NCI-H128 (cell line): ENCODE data around the gene SLCO2A1.
"Not testable (repeated sequence)": the region's sequence is repeated elsewhere in the genome, so short reads cannot be mapped to it uniquely, and the experiment has no call there.

Experiments
- DNase-seq: peaks from one replicate; lab custom pipeline; 2025; ENCODE audit not compliant: unreplicated experiment; lab: John Stamatoyannopoulos, UW

Gene SLCO2A1

GRCh38 chr3:134029734-134030378, at the start of gene SLCO2A1:
Gene SLCO2A1, minus strand, starts transcription at chr3:134029925. Its CDS starts 123 bp downstream, at chr3:134029802.
- peak; percentile 56 for DNase-seq

GRCh38 chr3:134079111-134079547, 49.4 kb upstream of the SLCO2A1 start:
- no peak for DNase-seq

- no peak for DNase-seq
These were observed 48.6 kb upstream of the SLCO2A1 start for GRCh38 chr3:134078169-134078831.

- no peak for DNase-seq
These were observed 48.0 kb upstream of the SLCO2A1 start for GRCh38 chr3:134077649-134078161.

- no peak for DNase-seq
These were observed 47.1 kb upstream of the SLCO2A1 start for GRCh38 chr3:134076851-134077250.

- DNase-seq = no peak
These were observed 46.1 kb upstream of the SLCO2A1 start for GRCh38 chr3:134075846-134076245.

- no peak for DNase-seq
These were observed 45.8 kb upstream of the SLCO2A1 start for GRCh38 chr3:134075568-134075825.

- DNase-seq = no peak
These were observed 45.3 kb upstream of the SLCO2A1 start for GRCh38 chr3:134074790-134075567.

- no peak for DNase-seq
These were observed 44.5 kb upstream of the SLCO2A1 start for GRCh38 chr3:134074001-134074789.

- DNase-seq = no peak
These were observed 43.8 kb upstream of the SLCO2A1 start for GRCh38 chr3:134073583-134073945.

GRCh38 chr3:134072881-134073582, 43.3 kb upstream of the SLCO2A1 start:
- DNase-seq = no peak

GRCh38 chr3:134070281-134070680, 40.6 kb upstream of the SLCO2A1 start:
- not testable (repeated sequence) for DNase-seq

- DNase-seq = no peak
These were observed 38.7 kb upstream of the SLCO2A1 start for GRCh38 chr3:134068429-134068828.

- no peak for DNase-seq
These were observed 37.9 kb upstream of the SLCO2A1 start for GRCh38 chr3:134067531-134068161.

- DNase-seq = no peak
These were observed 37.2 kb upstream of the SLCO2A1 start for GRCh38 chr3:134066651-134067530.

- no peak for DNase-seq
These were observed 36.4 kb upstream of the SLCO2A1 start for GRCh38 chr3:134066158-134066541.

GRCh38 chr3:134065252-134066157, 35.8 kb upstream of the SLCO2A1 start:
- DNase-seq = no peak

GRCh38 chr3:134064081-134064480, 34.4 kb upstream of the SLCO2A1 start:
- DNase-seq = no peak
